Cortex of kidney (tissue), 1 donor: ENCODE data around the gene PLA2G6.

ENCODE experiments used
- DNase-seq: peaks from one replicate; lab custom pipeline; 2025; lab: John Stamatoyannopoulos, UW

Gene PLA2G6

DNA sequence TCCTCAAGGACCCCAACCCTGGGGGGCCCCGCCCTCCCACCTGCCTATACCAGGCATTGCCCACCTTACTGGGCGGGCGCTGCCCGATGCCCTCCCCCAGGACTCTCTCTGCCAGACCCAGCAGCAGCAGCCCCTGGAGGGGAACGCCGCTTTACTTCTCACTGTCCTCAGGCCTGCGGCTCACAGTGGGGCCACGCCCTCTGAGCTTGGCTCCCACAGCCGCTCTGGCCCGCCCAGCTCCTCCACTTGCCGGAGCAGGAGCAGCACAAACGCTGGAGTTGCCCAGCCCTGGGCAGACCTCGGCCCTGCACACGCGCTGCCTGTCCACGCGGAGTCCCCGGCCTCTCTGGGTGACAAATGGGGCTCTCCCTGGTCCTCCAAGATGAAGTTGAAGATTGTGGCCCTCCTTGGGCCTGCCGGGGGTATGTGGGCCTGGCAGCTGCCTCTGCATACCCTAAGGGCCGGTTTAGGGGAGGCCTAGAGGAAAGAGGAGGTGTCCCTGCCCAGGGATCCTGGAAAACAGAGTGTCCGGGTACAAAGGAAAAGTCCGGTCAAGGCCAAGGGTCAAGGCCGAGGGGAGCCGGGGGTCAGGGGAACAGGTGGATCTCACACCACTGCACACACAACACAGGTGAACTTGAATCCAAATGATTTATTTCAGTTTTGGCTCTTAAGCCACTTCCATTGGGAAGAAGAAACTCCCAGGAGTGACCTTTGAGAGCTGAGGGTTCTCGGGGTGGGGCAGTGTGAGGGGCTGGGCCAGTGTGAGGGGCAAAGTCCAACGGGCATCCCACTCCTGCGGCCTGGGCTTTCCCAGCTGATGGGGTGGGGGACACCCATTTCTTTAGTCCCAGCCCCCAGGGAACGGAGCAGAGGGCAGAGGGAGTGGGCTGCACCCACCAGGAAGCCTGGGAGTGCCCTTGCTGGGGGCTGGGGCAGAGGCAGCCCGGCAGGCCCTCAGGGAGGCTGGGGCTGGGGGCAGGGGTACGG is 70.5 kb downstream of the PLA2G6 start:
- no peak for DNase-seq

- no peak for DNase-seq
Observed at GRCh38 chr22:38110008-38110862, 71.4 kb downstream of the PLA2G6 start, which contains the start of gene BAIAP2L2. Gene BAIAP2L2, minus strand, starts transcription at chr22:38110684. Its CDS starts 159 bp downstream, at chr22:38110525.

- DNase-seq: no peak
Observed at GRCh38 chr22:38109371-38110001, 72.1 kb downstream of the PLA2G6 start.

- DNase-seq: no peak
Observed at GRCh38 chr22:38108561-38109319, 72.9 kb downstream of the PLA2G6 start.

DNA sequence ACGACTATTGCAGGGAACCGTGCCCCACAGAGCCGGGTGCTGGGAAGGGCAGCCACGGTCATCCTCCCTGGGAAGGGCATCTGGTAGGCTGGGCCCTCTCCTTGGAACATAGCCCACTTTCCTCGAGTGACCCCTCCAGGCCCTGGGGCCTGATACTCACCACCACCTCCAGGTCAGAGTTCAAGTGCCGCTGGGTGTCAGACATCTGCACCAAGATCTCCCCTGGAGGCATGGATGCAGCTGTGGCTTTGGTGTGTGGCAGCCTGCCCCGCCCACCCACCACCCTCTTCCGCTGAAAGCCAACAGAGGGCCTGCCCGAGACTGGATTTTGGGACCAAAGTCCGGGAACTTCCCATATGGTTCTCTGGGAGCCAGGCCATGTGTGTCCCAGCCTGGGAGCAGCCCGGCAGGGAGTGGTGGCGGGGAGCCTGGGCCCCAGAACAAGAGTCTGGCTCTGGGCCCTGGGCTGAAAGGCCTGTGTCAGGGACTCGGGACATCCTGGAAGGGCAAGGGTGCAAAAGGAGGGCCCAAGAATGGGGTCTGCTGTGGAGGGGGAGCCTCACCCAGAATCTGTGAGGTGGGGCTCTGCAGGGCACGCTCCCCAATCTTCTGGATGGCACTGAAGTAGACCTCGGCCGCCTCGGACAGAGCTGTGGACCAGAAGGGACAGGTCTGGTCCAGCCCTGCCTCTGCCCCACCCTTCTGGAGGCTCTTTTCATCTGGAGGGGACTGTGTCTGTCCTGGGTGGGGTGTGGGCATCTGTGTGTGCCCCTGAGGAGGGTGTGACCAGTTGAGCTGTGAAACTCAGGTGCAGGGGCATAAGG is 73.7 kb downstream of the PLA2G6 start:
- no peak for DNase-seq

GRCh38 chr22:38106814-38107578 is 74.6 kb downstream of the PLA2G6 start:
- DNase-seq: no peak

DNA sequence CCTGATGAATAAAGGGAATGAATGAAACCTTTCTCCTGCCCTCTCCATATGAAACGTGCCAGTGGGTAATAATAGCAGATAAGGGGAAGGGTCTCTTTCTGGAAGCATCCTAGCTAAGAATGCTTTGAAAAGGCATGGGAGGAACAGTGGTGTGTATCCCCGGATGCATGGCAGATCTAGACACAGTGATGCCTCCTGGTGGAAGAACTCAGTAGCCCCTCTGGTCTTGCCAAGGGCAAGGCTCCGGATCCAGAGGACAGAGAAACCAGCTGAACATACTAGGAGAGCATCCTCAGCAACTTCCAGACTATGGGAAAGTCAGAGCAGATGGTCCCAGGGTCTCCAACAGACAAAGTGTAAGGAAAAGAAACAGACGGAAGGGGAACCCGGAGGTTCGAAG is 77.5 kb downstream of the PLA2G6 start:
- no peak for DNase-seq

GRCh38 chr22:38103641-38104040 is 78.0 kb downstream of the PLA2G6 start:
- no peak for DNase-seq

DNA sequence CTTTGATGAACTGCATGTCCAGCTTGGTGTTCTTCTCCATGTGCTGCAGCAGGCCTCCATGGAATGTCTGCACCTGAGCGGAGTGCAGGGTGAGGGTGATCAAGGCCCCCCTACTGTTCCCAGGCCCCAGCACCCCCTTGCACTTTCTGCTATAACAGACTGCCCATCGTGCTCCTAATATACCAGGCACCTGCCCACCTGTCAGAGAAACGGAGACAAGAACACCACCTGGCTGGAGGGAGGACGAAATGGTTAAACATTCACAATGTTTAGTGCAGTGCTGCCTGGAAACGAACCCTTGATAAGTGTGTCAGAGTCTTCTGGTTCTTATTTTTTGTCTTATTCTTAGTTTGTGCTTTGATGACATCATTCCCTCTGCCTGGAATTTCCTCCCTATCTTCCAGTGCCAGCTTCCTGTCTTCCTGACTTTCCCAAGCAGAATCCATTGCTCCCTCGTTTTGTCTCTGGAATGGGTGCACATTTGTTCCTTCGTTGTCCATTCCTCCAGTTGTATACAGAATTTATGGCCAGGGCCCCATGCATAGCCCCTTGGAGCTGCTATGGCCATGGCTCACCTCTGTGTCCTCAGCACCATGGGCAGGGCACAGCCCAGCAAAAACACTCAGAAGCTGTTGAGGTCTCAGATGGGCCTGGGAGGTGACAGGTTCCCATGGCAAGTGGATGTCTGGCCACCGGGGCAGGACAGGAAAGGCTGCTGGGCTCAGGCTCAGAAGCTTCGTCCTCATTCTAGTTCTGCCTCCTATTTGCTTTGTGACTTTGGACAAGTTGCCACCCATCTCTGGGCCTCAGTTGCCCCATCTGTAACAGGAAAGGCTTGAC is 83.0 kb downstream of the PLA2G6 start:
- DNase-seq: no peak

DNA sequence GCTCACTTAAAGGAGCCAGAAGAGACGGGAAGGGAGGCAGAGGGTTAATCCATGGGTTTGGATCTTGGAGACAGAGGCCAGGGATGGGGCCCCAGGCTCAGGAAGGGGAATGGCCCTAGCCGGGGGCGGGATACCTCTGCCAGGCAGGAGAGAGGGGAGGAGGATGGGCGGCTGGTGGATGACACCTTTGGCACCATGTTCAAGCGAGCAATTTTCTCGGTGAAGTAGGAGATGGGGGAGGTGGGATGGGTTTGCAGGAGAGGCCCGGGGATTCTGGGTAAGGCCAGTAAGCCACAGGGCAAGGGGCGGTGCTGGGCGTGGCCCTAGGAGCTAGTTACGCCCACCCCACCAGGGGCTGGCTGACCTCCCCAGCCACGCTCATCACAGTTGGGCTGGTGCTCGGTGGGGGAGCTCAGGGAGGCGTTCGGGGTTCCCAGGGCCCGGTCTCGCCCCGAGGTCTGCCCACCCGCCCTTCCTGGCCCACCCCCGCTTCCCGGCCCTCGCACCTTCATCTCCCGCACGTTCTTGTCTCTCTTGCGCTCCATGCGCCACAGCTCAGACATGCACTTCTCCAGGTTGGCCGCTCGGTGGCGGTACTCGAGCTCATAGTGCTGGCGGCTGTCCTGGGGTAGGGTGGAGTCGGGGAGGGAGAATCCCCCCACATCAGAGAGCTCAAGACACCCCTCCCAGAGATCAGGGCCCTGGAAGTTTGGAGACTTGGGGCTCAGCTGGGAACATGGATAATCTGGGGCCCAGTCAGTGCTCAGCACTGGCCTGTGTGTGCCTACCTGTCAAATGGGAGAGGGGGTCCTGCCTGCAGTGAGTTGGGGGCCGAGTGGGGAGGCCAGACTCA is 83.8 kb downstream of the PLA2G6 start:
- DNase-seq: no peak

GRCh38 chr22:38097058-38097457 is 84.6 kb downstream of the PLA2G6 start:
- no peak for DNase-seq

- no peak for DNase-seq
Observed at GRCh38 chr22:38089474-38089851, 92.2 kb downstream of the PLA2G6 start.

DNA sequence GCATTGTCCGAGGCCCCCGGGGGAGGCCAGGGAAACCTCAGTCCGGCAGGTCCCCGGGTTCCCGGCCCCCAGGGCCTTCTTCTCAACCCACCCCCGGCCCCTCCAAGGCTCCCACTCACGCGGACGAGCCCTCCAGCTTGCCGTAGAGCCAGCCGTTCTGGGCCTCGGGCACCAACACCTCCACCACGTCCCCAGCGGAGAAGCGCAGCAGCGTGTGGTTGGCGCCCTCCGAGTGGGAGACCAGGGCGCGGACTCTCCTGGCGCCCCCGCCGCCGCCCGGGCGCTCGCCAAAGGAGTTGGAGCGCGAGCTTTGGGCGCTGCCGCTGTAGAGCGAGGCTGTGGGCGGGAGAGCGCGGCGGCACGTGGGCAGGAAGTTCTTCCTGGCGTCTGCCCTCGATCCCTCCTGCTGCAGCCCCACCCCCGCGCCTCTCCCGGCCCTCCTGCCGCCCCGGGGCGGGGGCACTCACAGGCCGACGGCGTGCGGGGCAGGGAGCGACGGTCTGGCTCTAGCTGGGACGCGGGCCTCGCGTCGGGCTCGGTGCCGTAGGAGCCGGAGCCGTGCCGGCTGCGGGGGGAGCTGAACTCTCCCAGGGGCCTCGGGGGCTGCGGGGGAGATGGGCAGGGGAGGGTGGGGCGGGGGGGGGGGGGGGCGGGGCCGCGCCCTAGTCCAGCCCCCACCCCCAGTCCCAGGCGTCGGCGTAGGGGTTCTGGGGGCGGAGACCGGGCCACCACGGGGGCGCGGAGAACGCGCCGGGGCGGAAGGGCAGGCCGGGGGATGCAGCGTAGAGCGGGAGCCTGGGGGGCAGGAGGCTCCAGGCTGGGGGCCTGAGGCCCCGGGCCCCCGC is 92.8 kb downstream of the PLA2G6 start:
- DNase-seq: no peak

DNA sequence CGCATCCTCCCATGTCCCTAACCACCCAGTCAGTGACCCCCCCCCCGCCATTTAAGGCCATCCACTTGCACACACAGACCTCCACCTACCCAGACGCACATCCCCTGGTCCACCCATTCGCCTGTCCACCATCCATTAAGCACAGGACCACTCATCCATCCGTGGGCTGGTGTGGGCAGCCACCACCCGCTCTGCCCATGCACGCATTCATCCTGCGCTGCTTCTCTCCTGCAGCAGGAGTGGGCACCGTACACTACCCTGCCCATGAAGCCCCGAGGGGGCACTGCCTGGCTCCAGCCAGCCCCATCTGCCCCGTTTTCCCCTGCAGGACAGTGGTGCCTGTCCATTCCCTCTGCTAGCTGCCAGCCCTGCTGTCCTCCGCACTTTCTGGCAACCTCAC is 93.8 kb downstream of the PLA2G6 start:
- no peak for DNase-seq

DNA sequence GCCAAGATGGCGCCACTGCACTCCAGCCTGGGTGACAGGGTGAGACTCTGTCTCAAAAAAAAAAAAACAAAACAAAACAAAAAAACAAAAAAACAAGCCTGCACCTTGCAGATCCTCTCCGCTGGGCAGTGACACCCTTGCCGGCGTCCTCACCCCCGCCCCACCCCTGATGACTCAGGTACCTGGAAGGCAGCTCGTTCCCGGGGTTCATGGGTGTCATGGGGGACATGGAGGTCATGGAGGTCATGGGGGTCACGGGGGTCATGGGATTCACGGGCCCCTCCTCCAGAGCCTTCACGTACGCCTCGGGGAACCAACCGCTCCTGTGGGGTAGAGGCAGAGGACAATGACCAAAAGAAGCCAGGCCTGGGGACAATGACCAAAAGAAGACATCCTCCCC is 94.7 kb downstream of the PLA2G6 start:
- DNase-seq: no peak

- DNase-seq: no peak
Observed at GRCh38 chr22:38086001-38086845, 95.4 kb downstream of the PLA2G6 start.
